ENCODE data around the gene RASAL2.

The RASAL2 gene

DNA sequence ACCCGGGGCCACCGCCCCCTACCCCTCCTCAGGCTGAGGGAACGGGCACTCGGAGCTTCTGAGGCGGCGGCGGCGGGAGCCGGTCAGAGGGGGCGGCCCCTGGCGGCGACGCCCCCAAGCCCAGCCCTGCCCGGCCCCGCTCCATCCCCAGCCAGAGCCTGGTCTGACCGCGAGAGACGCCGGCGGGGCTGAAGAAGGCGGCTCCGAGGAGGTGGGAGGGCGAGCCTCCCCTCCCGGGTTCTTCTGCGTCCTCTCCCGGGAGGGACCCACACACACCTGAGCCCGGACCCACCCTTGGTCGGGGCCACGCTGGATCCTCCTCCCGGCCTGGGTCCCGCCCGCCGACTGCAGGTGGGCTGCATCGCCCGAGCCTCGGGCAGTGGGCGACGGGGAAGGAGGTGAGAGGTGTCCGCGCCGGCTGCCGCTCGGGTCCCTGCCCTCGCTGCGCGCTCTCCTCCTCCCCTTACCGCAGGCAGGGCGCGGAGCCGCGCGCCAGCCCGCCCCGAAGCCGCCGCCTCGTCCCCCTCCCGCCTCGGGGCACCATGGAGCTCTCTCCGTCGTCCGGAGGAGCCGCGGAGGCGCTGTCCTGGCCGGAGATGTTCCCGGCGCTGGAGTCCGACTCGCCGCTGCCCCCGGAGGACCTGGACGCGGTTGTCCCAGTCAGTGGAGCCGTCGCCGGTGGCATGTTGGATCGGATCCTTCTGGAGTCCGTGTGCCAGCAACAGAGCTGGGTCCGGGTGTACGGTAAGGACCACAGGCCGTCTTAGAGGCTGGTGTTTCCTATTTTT is at the start of gene RASAL2:
TSS of gene RASAL2 (plus strand) at position 154 of the 788 bp plus-strand sequence. CDS start at position 543, 389 bp downstream.
- DNase-seq: no peak

DNA sequence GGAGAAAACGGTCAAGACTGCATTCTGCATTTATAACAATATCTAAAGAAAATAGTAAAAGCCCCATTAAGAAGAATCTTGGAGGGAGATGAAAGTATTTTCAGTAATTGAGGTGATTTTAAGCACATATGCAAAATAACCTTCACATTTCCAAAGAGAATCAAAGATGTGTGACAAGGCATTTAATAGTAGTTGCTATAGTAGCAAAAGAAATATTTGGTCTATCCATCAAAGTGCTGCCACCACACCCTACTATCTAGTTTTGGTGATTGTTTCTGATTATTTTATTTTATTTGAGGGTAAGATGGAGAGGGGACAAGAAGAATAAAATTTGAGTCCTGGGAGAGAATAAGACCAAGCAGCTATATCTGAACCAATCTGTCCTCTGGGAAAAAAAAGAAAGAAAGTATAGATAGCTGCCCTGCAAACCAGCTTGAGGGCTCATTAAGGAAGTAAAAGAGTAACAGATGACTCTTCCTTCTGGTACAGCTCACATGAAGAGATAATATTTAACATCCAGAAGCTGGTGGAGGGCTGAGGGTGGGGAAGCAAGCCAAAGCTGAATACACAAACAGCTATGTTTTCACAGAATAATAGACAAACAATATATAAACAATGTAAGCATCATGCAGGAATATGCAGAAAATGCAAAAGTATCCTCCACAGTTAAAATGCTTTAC is 47.2 kb upstream of the RASAL2 start:
- peak; percentile 24 for DNase-seq

GRCh38 chr1:178047403-178048093 is 46.4 kb upstream of the RASAL2 start:
- DNase-seq: no peak

DNA sequence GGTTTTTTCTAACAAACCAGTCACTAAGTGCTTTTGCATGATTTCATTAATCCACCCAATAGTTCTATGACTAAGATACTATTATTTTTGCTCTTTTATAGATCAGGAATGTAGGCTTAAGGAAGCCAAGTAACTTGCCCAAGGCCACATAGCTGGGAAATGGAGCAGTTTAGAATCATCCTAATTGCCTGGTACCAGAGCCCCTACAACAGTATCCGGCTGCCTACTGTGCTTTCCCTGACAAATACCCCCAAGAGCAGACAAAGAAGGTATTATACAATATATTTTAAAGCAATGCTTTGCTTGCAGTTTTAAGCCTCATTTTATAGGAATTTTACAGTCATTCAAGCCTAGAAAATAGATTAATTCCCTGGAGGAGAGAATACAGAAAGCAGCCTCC is 45.5 kb upstream of the RASAL2 start:
- DNase-seq: no peak

DNA sequence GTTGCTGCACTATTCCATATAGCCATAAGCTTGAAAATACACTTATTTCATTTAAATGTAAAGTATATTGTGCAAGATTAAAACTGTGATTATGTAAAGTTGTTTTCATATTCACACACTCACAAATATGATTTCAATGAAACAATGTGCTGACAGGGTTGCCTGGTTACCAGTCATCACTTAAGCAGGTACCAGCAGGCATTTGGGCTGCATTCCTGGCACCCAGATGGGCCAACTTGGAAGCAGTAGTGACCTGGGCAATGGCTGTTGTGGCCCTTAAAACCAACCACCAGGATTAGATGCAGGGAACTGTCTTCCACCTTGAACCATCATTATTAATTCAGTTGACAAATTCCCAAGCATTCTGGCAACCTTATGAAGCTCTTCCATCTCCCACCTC is 45.0 kb upstream of the RASAL2 start:
- no peak for DNase-seq

DNA sequence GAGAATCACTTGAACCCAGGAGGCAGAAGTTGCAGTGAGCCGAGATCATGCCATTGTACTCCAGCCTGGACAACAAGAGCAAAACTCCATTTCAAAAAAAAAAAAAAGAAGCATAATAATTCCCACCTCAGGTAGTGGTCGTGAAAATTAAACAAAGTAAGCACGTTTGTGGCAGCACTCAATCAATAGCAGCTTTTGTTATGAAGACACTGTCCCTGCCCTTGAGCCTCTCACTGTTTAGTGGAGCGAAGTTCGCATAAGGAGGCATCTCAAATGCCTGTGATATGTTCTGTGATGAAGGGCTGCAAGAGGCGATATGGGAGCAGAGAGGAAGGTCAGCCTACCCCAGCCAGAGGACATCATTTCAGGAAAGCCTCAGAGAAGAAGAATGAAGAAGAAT is 43.8 kb upstream of the RASAL2 start:
- no peak for DNase-seq

DNA sequence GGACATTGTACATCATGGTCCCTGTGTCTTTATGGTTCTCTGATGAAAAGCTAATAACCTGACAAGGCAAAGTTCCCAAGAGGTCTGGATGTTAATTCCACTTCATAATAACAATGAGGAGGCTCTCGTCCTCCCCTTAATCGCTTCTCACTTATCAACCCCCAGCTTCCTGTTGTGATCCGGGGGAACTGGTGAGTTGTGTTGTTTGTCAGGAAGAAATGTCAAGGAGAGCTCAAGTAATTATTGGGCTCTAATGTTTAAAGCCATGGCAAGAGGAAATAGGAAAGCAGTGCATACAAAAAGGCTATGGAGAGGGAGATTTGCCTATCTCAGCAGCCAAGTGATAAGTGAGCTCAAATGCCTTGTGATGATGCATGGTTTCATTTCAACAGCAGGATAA is 42.8 kb upstream of the RASAL2 start:
- no peak for DNase-seq

- DNase-seq: no peak
Observed at GRCh38 chr1:178052650-178053461, 41.0 kb upstream of the RASAL2 start.

DNA sequence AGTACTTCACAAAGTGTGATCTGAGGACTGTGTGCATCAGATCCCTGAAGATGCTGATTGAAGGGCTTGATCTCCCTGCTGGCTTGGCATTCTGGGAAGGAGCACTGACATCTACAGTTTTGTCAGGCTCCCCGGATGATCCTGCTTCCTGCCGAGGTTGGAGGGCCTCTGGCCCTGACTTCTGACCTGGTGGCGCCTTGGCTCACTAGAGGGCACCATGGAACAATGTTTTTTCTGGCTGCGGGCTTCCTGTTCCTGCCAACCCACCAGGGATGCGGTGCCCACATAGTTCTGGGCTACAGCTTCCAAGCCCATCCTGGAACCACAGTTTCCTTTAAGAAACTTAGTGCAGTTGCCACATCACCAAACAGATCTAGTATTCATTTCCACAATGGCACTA is 38.8 kb upstream of the RASAL2 start:
- DNase-seq: peak; percentile 9

- DNase-seq: no peak
Observed at GRCh38 chr1:178055779-178056471, 38.0 kb upstream of the RASAL2 start.

- DNase-seq: no peak
Observed at GRCh38 chr1:178057141-178057765, 36.7 kb upstream of the RASAL2 start.

GRCh38 chr1:178057912-178058534 is 35.9 kb upstream of the RASAL2 start:
- DNase-seq: no peak

GRCh38 chr1:178060789-178061556 is 32.9 kb upstream of the RASAL2 start:
- DNase-seq: no peak

DNA sequence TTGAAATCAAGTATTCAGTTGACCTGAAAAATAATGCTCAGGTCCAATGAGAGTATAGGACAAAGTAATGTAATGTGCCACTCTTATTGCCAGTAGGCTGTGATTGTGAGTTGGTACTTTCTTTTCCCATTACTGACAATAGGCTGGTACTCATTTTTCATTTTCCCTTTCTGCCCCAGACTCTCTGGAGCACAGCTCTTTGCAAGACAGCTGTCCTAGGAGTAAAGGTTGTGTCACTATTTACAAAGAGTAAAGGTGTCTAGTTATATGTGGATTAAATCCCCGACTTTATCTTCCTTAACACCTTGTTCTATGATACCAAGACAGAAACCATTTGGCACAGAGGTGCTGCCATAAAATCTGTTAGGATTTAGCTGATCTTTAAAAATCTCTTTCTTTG is 32.3 kb upstream of the RASAL2 start:
- DNase-seq: no peak

GRCh38 chr1:178064191-178064821 is 29.6 kb upstream of the RASAL2 start:
- no peak for DNase-seq

DNA sequence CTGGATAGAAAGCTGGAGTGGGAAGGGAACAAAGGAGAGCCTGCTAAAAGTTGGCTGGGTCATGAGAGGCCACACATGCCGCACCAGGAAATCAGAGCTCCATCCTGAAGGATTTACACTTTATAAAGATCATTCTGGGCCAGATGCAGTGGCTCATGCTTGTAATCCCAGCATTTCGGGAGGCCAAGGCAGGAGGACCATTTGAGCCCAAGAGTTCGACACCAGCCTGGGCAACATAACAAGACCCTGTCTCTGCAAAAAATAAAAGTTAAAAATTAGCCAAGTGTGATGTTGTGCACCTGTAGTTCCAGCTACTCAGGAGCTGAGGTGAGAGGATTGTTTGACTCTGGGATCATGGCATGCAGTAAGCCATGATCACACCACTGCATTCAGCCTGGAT is 28.7 kb upstream of the RASAL2 start:
- DNase-seq: no peak

GRCh38 chr1:178066296-178066907 is 27.5 kb upstream of the RASAL2 start:
- DNase-seq: no peak

DNA sequence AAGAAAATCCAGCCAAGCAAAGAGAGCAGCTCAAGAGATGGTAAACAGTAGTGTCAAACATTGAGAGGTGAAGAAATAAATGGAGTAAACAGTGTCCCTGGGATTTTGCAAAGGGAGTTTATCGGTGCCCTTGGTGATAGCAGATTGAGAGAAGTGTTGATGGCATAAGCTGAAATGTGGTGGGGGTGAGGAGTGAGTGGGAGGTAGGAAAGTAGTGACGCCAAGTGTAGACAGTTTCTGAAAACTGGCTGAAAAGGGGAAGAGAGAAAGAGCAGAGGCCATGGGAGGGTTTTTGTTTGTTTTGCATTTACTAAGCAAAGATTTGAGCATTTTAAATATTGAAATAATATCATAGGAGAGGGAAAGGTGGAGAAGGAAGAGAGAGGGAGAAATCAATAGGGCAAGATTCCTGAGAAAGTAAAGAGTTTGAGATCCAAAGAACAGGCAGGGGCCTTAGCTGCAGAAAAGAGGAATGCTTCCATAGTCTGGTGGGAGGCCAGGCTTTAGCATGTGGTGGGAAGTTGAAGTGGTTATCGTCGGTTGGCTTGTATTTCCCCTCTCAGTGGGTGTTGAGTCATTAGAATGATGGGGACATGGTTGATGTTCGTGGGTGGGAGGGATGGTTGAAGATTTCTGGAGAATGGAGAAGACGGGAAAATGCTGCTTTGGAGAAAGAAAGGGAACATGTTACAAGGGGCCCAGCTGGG is 26.8 kb upstream of the RASAL2 start:
- DNase-seq: no peak

GRCh38 chr1:178071811-178072210 is 22.1 kb upstream of the RASAL2 start:
- DNase-seq: no peak
